ENCODE data around the gene POLR1G.

Gene POLR1G

DNA sequence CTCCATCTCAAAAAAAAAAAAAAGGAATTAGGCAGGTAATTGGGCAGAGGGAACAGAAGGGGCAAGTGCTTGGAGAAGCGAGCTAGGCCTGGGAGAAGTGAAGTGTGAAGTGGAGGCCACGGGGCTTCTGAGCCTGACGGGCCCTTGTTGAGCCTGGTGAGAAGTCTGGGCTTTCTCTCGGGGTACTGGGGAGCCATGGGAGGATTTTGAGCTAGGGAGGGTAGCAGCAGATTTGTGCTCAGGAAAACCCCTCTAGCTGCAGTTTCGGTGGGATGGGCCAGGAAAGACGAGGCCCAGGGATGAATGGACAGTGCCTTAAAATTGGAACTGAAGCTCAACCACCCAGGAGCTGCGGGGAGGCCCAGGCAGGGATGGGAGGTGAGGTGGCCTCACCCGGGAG is 8.0 kb downstream of the POLR1G start:
- H3K9me3 Mint-ChIP-seq = no peaks in the 10 kb centered on the region
- peaks cover 56% of the 10 kb centered on the region for H3K36me3 Mint-ChIP-seq (ENCODE audit: low read depth)
- H3K4me1 Mint-ChIP-seq = peaks cover 7% of the 10 kb centered on the region
- no peak overlapping the region for H3K27ac Mint-ChIP-seq
- no peaks in the 10 kb centered on the region for H3K27me3 Mint-ChIP-seq (ENCODE audit: low read depth)
- no peak for TF ChIP-seq CTCF (IDR thresholded peaks at IDR 0.05; ENCODE audit: unreplicated experiment in 3 of 3)
- H3K4me3 Mint-ChIP-seq = no peak overlapping the region

DNA sequence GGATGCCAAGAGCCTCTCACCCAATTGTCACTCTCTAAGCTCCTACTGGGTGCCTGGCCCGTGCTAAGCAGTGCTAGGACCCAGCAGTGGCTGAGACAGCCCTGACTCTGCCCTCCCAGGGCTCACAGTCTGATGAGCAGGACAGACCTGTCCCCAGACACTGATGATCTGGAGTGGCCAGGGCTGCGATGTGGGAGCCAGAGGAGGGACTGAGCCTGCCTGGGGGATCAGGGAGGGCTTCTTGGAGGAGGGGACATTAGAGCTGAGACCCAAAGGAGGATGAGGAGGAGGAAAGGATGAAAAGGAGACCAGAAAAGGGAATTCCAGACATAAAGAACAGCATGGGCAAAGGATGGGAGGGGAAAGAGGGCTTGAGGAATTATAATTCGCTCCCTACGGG is 10.7 kb downstream of the POLR1G start:
- no peak overlapping the region for H3K27ac Mint-ChIP-seq
- H3K9me3 Mint-ChIP-seq = no peaks in the 10 kb centered on the region
- H3K27me3 Mint-ChIP-seq (ENCODE audit: low read depth) = no peaks in the 10 kb centered on the region
- peaks cover 58% of the 10 kb centered on the region for H3K36me3 Mint-ChIP-seq (ENCODE audit: low read depth)
- peaks cover 12% of the 10 kb centered on the region for H3K4me1 Mint-ChIP-seq
- TF ChIP-seq CTCF (IDR thresholded peaks at IDR 0.05; ENCODE audit: unreplicated experiment in 3 of 3) = no peak
- H3K4me3 Mint-ChIP-seq = no peak overlapping the region

- Mint-ChIP-seq H3K4me3 (peak overlapping the region in 1 of 3 experiments; percentile 20), H3K9me3 (no peaks in the 10 kb centered on the region), H3K36me3 (ENCODE audit: low read depth) (peaks cover 44% of the 10 kb centered on the region), H3K27ac (no peak overlapping the region), H3K27me3 (ENCODE audit: low read depth) (no peaks in the 10 kb centered on the region), H3K4me1 (peaks cover 27% of the 10 kb centered on the region)
- TF ChIP-seq CTCF (IDR thresholded peaks at IDR 0.05; ENCODE audit: unreplicated experiment in 3 of 3) = no peak
Observed at GRCh38 chr19:45418802-45419201, 12.4 kb downstream of the POLR1G start.

DNA sequence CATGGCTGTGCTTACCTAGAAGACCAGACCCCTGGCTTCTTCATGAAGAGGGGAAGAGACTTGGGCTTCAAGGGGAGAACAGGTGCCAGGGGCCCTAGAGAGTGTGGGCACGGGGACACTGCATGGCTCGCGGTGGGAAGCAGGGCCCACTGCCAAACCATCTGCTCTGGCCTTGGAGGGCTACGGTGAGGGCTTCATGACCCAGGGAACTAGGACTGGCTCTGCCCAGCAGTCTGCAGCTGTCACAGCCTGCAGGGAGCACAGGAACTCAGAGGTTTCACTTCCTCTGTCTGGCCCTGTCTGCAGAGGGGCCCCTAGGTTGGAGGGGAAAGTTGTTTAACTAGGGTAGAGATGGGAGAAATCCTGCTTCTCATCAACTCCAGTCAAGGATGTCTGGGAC is 13.0 kb downstream of the POLR1G start:
- Mint-ChIP-seq H3K36me3 (ENCODE audit: low read depth) (peaks cover 38% of the 10 kb centered on the region), H3K27me3 (ENCODE audit: low read depth) (no peaks in the 10 kb centered on the region), H3K27ac (no peak overlapping the region), H3K9me3 (no peaks in the 10 kb centered on the region), H3K4me1 (peaks cover 33% of the 10 kb centered on the region), H3K4me3 (peak overlapping the region in 1 of 3 experiments; percentile 38)
- TF ChIP-seq CTCF (IDR thresholded peaks at IDR 0.05; ENCODE audit: unreplicated experiment in 3 of 3) = no peak

- H3K27ac Mint-ChIP-seq = no peak overlapping the region
- TF ChIP-seq CTCF (IDR thresholded peaks at IDR 0.05; ENCODE audit: unreplicated experiment in 3 of 3) = no peak
- no peak overlapping the region for H3K4me3 Mint-ChIP-seq
- H3K36me3 Mint-ChIP-seq (ENCODE audit: low read depth) = peaks cover 34% of the 10 kb centered on the region
- no peaks in the 10 kb centered on the region for H3K9me3 Mint-ChIP-seq
- H3K4me1 Mint-ChIP-seq = peaks cover 36% of the 10 kb centered on the region
- no peaks in the 10 kb centered on the region for H3K27me3 Mint-ChIP-seq (ENCODE audit: low read depth)
Observed at GRCh38 chr19:45419895-45420294, 13.5 kb downstream of the POLR1G start.

DNA sequence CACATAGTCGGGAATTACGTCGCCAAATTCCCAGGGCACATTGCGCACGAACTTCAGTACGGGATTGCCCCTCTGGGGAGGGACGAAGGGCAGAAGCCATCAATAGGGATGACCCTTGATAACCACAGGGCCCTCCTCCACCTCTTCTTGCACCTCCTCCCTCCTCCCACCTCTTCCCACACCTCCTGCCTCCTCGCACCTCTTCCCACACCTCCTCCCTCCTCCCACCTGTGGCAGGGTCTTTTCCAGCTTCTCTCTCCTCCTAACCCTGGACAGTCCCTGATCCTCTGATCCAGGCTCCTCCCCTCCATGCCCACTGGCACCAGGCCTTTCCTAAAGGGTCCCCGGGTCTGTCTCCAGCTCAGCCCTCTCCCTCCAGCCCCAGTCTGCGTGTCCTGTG is 13.9 kb downstream of the POLR1G start:
- Mint-ChIP-seq H3K4me3 (no peak overlapping the region), H3K4me1 (peaks cover 36% of the 10 kb centered on the region)
- TF ChIP-seq CTCF (IDR thresholded peaks at IDR 0.05; ENCODE audit: unreplicated experiment in 3 of 3) = no peak

More for the DNA sequence above, 13.9 kb downstream of the POLR1G start:
- H3K9me3 Mint-ChIP-seq = no peaks in the 10 kb centered on the region
- peaks cover 34% of the 10 kb centered on the region for H3K36me3 Mint-ChIP-seq (ENCODE audit: low read depth)
- no peaks in the 10 kb centered on the region for H3K27me3 Mint-ChIP-seq (ENCODE audit: low read depth)
- H3K27ac Mint-ChIP-seq = no peak overlapping the region
